HG03432 (cell line): ENCODE results near the gene GAREM1.

Experiments used
- ATAC-seq: cut with Tn5 transposase; IDR thresholded peaks from one replicate; pipeline ENCODE4 v1.9.1; 2021; ENCODE audit warnings: mild to moderate bottlenecking, moderate library complexity; ENCODE audit not compliant: unreplicated experiment

Gene GAREM1

GRCh38 chr18:32459361-32460101 lies 11.2 kb downstream of the GAREM1 start:
- no peak for ATAC-seq

GRCh38 chr18:32455361-32455760 lies 15.3 kb downstream of the GAREM1 start:
- no peak for ATAC-seq

- ATAC-seq: no peak
These were observed 16.1 kb downstream of the GAREM1 start for GRCh38 chr18:32454593-32454992.

- no peak for ATAC-seq
These were observed 19.8 kb downstream of the GAREM1 start for GRCh38 chr18:32450874-32451273.

GRCh38 chr18:32450026-32450691 lies 20.5 kb downstream of the GAREM1 start:
- no peak for ATAC-seq

GRCh38 chr18:32446780-32447179 lies 23.9 kb downstream of the GAREM1 start:
- no peak for ATAC-seq

GRCh38 chr18:32445846-32446245 lies 24.8 kb downstream of the GAREM1 start:
- no peak for ATAC-seq

GRCh38 chr18:32443706-32444215 lies 26.9 kb downstream of the GAREM1 start:
- no peak for ATAC-seq

GRCh38 chr18:32443033-32443705 lies 27.5 kb downstream of the GAREM1 start:
- no peak for ATAC-seq

- ATAC-seq: no peak
These were observed 28.1 kb downstream of the GAREM1 start for GRCh38 chr18:32442575-32442974.

- no peak for ATAC-seq
These were observed 29.1 kb downstream of the GAREM1 start for GRCh38 chr18:32441533-32441932.

- ATAC-seq: no peak
These were observed 30.2 kb downstream of the GAREM1 start for GRCh38 chr18:32440518-32440917.

GRCh38 chr18:32439802-32440201 lies 30.9 kb downstream of the GAREM1 start:
- no peak for ATAC-seq

GRCh38 chr18:32439241-32439640 lies 31.4 kb downstream of the GAREM1 start:
- ATAC-seq: no peak

- ATAC-seq: no peak
These were observed 32.5 kb downstream of the GAREM1 start for GRCh38 chr18:32438173-32438572.

- no peak for ATAC-seq
These were observed 33.4 kb downstream of the GAREM1 start for GRCh38 chr18:32437100-32437834.

GRCh38 chr18:32435631-32436500 lies 34.8 kb downstream of the GAREM1 start:
- no peak for ATAC-seq

GRCh38 chr18:32431753-32432152 lies 38.9 kb downstream of the GAREM1 start:
- ATAC-seq: no peak

- no peak for ATAC-seq
These were observed 41.3 kb downstream of the GAREM1 start for GRCh38 chr18:32429402-32429801.
